Chondrocyte (in vitro differentiated cells): ENCODE data around the gene NFU1. TPM values are rescaled to one million over a fixed set of nuclear protein-coding genes. Genes with fewer than 3 reads are reported as not detected.

Experiments
- DNase-seq: peaks from one replicate; pipeline ENCODE4 v3.0.0; 2021; ENCODE audit warnings: mixed read lengths, low spot score
- H3K27ac Mint-ChIP-seq: one replicate; pipeline ENCODE4 v1.8.0; 2021; ENCODE audit warnings: mild to moderate bottlenecking, moderate library complexity, mixed read lengths; ENCODE audit not compliant: unreplicated experiment
- H3K27me3 Mint-ChIP-seq: 2 replicates; pipeline ENCODE4 v1.8.0; 2021; ENCODE audit warnings: low read depth, mixed read lengths
- H3K36me3 Mint-ChIP-seq: 2 replicates; pipeline ENCODE4 v1.8.0; 2021; ENCODE audit warnings: low read depth, mixed read lengths
- H3K4me1 Mint-ChIP-seq: 2 replicates; pipeline ENCODE4 v1.8.0; 2021; ENCODE audit warnings: low read depth, mild to moderate bottlenecking, mixed read lengths
- H3K4me3 Mint-ChIP-seq: one replicate; pipeline ENCODE4 v1.8.0; 2021; ENCODE audit warnings: mild to moderate bottlenecking, moderate library complexity, mixed read lengths; ENCODE audit not compliant: unreplicated experiment
- H3K9me3 Mint-ChIP-seq: 2 replicates; pipeline ENCODE4 v1.8.0; 2021; ENCODE audit warnings: low read depth, mixed read lengths
- CTCF ChIP-seq: fragments of 200-600 bp; sonication (generic); IDR thresholded peaks from 2 replicates; pipeline ENCODE4 v1.5.0; 2021; ENCODE audit warnings: antibody characterized with exemption, mild to moderate bottlenecking, moderate library complexity
- total RNA-seq: library from RNA; stranded (reverse); gene quantifications from 3 replicates; pipeline ENCODE4 v1.2.1, GENCODE V29; 2021

The NFU1 gene
- total RNA-seq, 1 donor from 2014 or later = 40.7 TPM

GRCh38 chr2:69386360-69386759, 50.9 kb downstream of the NFU1 start:
- DNase-seq = no peak
- H3K27me3 Mint-ChIP-seq = no peaks in the 10 kb centered on the region
- no peak for TF ChIP-seq CTCF
- peaks cover 54% of the 10 kb centered on the region for H3K4me1 Mint-ChIP-seq
- peak overlapping the region; percentile 84 for H3K4me3 Mint-ChIP-seq
- H3K9me3 Mint-ChIP-seq = no peaks in the 10 kb centered on the region
- H3K36me3 Mint-ChIP-seq = peaks cover 7% of the 10 kb centered on the region
- peak overlapping the region; percentile 94 for H3K27ac Mint-ChIP-seq

- no peak for TF ChIP-seq CTCF
- Mint-ChIP-seq H3K4me1 (peaks cover 62% of the 10 kb centered on the region), H3K27me3 (no peaks in the 10 kb centered on the region), H3K9me3 (no peaks in the 10 kb centered on the region), H3K27ac (peak overlapping the region; percentile 94), H3K4me3 (peak overlapping the region; percentile 84), H3K36me3 (peaks cover 10% of the 10 kb centered on the region)
- no peak for DNase-seq
These were observed 51.6 kb downstream of the NFU1 start for GRCh38 chr2:69385443-69386151.

GRCh38 chr2:69384618-69385081, 52.6 kb downstream of the NFU1 start:
- H3K27me3 Mint-ChIP-seq = no peaks in the 10 kb centered on the region
- TF ChIP-seq CTCF = no peak
- H3K36me3 Mint-ChIP-seq = peaks cover 12% of the 10 kb centered on the region
- peaks cover 65% of the 10 kb centered on the region for H3K4me1 Mint-ChIP-seq
- H3K27ac Mint-ChIP-seq = peak overlapping the region; percentile 94
- DNase-seq = no peak
- H3K9me3 Mint-ChIP-seq = no peaks in the 10 kb centered on the region
- H3K4me3 Mint-ChIP-seq = peak overlapping the region; percentile 67

- peak overlapping the region; percentile 94 for H3K27ac Mint-ChIP-seq
These were observed 53.9 kb downstream of the NFU1 start for GRCh38 chr2:69383176-69383812.

More at GRCh38 chr2:69383176-69383812, 53.9 kb downstream of the NFU1 start:
- Mint-ChIP-seq H3K9me3 (no peaks in the 10 kb centered on the region), H3K4me3 (peak overlapping the region; percentile 67), H3K4me1 (peaks cover 68% of the 10 kb centered on the region), H3K36me3 (peaks cover 12% of the 10 kb centered on the region), H3K27me3 (no peaks in the 10 kb centered on the region)
- no peak for DNase-seq
- no peak for TF ChIP-seq CTCF
